C4-2B (cell line): Measurements from ENCODE around the gene KPNB1.

Experiments
- ZFX ChIP-seq: fragments of 450-650 bp; IDR thresholded peaks from 2 replicates; pipeline ENCODE4 v1.6.1; 2017
- TF ChIP-seq, protein P1 (sequence below): fragments of 450-650 bp; conservative IDR thresholded peaks from 2 replicates; pipeline ENCODE4 v1.5.1; 2017; ENCODE audit warnings: mild to moderate bottlenecking

DNA sequence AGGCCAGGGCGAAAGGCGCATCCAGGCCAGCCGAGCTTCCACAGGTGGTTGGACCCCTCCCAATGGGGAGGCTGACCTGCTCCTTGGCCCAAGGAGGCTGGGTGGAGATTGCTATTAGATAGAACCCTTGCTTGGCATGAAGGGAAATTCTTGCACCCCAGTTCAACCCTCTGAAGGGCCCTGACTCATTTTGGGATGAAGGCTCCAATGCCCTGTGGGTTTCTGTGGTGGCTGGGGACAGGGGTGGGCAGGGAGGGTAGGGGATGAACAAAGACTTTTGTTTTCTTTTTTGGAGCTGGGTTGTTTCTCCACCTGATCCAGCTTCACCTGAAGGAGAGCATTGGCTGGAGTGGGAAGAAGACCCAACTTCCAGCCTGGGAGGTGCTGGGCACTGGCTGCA lies 66.7 kb downstream of the KPNB1 start:
- TF ChIP-seq, protein P1, sequence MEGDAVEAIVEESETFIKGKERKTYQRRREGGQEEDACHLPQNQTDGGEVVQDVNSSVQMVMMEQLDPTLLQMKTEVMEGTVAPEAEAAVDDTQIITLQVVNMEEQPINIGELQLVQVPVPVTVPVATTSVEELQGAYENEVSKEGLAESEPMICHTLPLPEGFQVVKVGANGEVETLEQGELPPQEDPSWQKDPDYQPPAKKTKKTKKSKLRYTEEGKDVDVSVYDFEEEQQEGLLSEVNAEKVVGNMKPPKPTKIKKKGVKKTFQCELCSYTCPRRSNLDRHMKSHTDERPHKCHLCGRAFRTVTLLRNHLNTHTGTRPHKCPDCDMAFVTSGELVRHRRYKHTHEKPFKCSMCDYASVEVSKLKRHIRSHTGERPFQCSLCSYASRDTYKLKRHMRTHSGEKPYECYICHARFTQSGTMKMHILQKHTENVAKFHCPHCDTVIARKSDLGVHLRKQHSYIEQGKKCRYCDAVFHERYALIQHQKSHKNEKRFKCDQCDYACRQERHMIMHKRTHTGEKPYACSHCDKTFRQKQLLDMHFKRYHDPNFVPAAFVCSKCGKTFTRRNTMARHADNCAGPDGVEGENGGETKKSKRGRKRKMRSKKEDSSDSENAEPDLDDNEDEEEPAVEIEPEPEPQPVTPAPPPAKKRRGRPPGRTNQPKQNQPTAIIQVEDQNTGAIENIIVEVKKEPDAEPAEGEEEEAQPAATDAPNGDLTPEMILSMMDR: no peak
- no peak for TF ChIP-seq ZFX
